ENCODE data around the gene VPS36. TPM values are rescaled to one million over a fixed set of nuclear protein-coding genes. Genes with fewer than 3 reads are reported as not detected.

Gene VPS36
- total RNA-seq, 1 experiment from 2014 or later = 29.2 TPM

DNA sequence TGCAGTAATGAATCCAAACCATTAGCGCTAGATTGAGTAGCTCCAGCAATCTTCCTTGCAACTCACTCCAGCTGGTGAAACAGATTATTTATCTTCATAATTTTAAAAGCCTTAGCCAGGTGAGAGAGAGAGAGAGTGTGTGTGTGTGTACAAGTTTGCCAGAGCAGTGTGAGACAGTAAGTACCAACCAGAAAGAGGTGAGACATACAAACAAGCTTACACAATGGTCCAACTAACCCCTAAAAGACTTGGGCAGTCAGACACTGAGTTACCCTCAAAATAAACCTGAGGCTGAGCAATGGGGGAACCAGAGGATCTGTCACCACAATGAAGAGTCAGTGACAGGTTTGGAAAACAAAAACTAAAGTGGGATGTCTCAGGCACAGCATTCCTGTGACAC is 36.4 kb downstream of the VPS36 start:
- no peak overlapping the region for H3K27ac Mint-ChIP-seq
- no CpG with 5 or more reads among the region's 1 CpG for WGBS (ENCODE audit: extremely low coverage, insufficient read length, low lambda C conversion rate)

More for the DNA sequence above, 36.4 kb downstream of the VPS36 start:
- Histone ChIP-seq H2AK5ac (ENCODE audit: insufficient read length, low read length) (no peak overlapping the region), H4K8ac (replicated peaks; ENCODE audit: insufficient read length, low read depth, low read length) (no peak overlapping the region), H2BK15ac (ENCODE audit: low read depth, low read length) (no peak overlapping the region), H2AFZ (ENCODE audit: low read length) (no peak overlapping the region), H3K9me3 (ENCODE audit: control insufficient read depth, low read depth, low read length) (no peaks in the 10 kb centered on the region), H3K56ac (ENCODE audit: insufficient read length, low read depth, low read length) (no peak overlapping the region), H3K27me3 (ENCODE audit: insufficient read depth, low read length) (no peaks in the 10 kb centered on the region), H2BK12ac (ENCODE audit: insufficient read length, low read depth, low read length) (no peak overlapping the region), H2BK5ac (ENCODE audit: insufficient read length, low read length) (no peak overlapping the region), H3K18ac (ENCODE audit: insufficient read length, low read depth, low read length) (no peak overlapping the region), H3K14ac (ENCODE audit: insufficient read depth, low read length) (no peak overlapping the region), H3K79me2 (ENCODE audit: insufficient read depth, low read length) (no peaks in the 10 kb centered on the region), H3K4me2 (ENCODE audit: insufficient read depth, insufficient read length, low read length) (no peak overlapping the region), H3K79me1 (ENCODE audit: insufficient read depth, low read depth, low read length, poor library complexity, severe bottlenecking) (no peaks in the 10 kb centered on the region), H2BK120ac (ENCODE audit: low read depth, low read length, poor library complexity, severe bottlenecking) (no peak overlapping the region), H3K4ac (ENCODE audit: low read depth, low read length) (no peak overlapping the region), H4K20me1 (ENCODE audit: control insufficient read depth, insufficient read depth, insufficient read length) (no peaks in the 10 kb centered on the region), H4K91ac (ENCODE audit: insufficient read length, low read depth, low read length) (no peak overlapping the region), H2BK20ac (ENCODE audit: low read depth, low read length, poor library complexity, severe bottlenecking) (no peak overlapping the region), H3K4me1 (ENCODE audit: insufficient read depth, low read length) (no peaks in the 10 kb centered on the region), H3K23me2 (ENCODE audit: insufficient read length, low read depth, low read length, poor library complexity, severe bottlenecking) (no peaks in the 10 kb centered on the region), H4K5ac (ENCODE audit: insufficient read length, low read depth, low read length) (no peak overlapping the region), H3T11ph (ENCODE audit: low read length) (no peak overlapping the region), H3K27ac (ENCODE audit: insufficient read length, low read depth, low read length) (no peak overlapping the region), H3K23ac (ENCODE audit: insufficient read length, low read depth, low read length) (no peak overlapping the region), H3K9ac (ENCODE audit: extremely low read depth, insufficient read length, low read length) (no peak overlapping the region)
- peaks cover 5 to 35% (median 29%) of the 10 kb centered on the region in 3 experiments; a peak in 6 of 7 replicates for H3K36me3 Mint-ChIP-seq (ENCODE audit: insufficient read depth in 1 of 3, low read depth in 3 of 3)
- DNase-seq = no peak
- no peaks in the 10 kb centered on the region for H3K27me3 Mint-ChIP-seq (ENCODE audit: low read depth)
- H3K4me3 Mint-ChIP-seq = no peak overlapping the region
- H3K9me3 Mint-ChIP-seq = no peaks in the 10 kb centered on the region
- no peak for TF ChIP-seq CTCF (conservative IDR thresholded peaks at IDR 0.05)
- H3K4me1 Mint-ChIP-seq = no peaks in the 10 kb centered on the region
